HG03558 (cell line): ENCODE results near the gene ACTN2.

ENCODE experiments used
- ATAC-seq: cut with Tn5 transposase; IDR thresholded peaks from one replicate; pipeline ENCODE4 v1.9.1; 2021; ENCODE audit warnings: moderate number of reproducible peaks; ENCODE audit not compliant: unreplicated experiment; ENCODE audit errors: extremely low read depth

The ACTN2 gene

DNA sequence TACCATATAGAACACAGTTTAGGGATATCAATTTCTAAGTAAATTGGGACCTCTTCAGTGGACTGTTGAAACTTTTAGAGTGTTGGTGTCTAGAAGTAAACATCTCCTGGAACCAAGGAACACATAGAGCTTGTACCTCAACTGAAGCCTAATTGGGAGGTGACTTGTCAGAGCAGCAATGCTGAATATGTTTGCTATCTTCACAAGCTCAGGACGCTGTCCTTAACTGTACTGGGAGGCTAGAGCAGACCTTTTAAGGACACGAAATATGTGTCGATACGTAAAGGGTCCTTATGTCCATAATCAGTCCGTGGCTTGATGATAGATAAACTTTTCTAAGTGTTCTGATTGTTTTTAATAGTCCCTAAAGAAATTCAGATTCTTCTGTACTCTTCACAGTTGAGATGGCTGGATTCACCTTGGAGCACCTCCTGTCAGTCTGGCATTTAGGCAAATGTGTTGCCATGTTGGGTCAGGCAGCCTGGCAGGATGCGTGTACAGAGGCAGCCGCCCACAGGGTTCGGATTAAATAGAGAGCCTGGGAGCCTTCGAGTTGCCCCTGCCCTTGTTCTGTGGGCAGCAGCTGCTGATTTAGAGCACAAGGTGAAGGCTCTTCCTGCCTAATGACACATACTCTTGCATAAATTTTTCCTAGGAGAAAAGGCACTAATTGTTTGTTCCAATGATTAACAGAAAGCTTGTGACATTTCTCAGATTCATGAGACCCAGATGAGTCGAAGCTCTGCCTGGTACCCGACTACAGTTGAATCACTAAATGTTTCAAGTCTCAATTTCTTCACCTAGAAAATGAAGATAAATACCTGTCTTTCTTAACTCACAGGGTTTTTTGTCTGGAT lies 3.6 kb downstream of the ACTN2 start:
- no peak for ATAC-seq

DNA sequence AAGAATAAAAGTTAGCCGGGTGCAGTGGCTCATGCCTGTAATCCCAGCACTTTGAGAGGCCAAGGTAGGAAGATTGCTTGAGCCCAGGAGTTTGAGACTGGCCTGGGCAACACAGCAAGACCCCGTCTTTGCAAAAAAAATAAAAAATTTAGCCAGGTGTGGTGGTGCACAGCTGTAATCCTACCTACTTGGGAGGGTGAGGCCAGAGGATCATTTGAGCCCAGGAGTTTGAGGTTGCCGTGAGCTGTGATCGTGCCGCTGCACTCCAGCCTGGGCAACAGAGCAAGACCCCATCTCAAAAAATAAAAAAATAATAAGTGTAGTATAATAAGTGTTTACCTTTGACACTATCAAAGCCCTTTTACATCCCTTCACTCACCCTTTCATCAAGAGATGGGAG lies 5.0 kb downstream of the ACTN2 start:
- no peak for ATAC-seq

DNA sequence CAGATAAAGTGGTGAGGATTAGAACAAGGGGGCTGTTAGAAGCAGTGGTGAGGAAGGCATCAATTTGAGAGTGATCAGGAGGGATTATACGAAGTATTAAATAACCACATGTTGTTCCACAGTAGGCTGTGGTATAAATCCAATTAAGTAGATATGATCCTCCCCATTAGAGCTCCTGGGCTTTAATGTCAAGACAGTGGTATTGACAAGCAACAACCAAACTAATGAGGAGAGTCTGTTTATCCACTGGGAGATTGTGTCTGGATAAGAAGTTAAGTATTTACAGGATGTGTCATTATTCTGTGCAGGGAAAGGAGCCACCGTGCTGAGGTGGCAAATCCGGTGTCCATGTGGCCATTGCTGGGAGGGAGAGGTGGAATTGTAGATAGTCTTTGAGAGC lies 5.8 kb downstream of the ACTN2 start:
- no peak for ATAC-seq

DNA sequence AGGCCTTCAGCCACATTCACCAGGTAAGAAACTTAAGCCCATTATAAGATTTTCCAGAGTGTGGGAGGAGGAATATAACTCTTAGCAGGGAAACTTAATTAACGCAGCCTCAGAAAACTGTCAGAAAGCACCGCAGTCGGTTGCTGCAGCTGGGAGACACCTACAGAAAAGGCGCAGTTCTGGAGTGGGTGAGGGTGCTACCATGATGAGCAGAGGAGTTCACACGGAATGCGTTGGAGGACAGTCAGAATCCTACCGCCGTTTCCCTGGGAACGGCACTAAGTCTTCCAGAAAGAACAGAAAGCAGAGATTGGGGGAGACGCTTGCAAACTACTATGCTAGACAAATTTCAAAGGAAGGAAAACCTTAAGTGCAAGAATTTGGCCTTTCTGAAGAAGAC lies 6.4 kb downstream of the ACTN2 start:
- no peak for ATAC-seq

DNA sequence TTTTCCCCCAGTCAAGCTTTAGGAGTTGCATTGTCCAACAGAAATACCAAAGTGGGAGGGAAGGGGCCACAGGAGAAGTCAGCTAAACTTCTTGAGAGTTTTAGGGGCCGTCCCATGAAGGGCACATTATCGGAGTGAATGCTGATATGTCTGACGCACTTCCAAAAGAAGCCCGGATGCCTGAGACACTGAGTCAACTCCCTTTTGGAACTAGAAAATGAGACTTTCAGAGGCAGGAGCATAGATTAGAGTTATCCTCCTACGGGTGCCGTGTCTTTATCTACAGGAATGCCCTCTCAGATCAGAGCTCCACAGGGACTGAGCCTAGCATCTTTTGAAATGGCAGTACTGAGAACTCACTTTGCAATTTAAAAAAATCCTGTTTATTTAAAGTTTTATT lies 13.1 kb downstream of the ACTN2 start:
- ATAC-seq, result no peak

DNA sequence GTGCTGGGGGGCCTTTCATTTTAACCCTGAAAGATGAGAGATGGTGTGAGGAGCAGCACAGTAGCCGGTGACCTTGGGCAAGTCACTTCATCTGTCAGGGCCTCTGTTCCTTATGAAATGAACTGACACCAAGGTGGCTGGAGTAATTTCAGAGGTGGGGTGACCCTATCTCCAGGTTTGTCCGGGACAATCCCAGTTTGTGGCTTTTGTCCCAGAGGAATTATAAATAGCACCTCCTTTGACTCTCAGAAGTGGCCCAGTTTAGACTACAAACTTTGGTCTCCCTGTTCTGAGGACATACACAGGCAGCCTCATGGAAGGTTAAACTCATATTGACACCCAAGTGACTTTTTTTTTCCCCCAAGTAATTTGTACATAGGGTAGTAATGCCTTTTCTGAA lies 14.6 kb downstream of the ACTN2 start:
- ATAC-seq, result no peak

DNA sequence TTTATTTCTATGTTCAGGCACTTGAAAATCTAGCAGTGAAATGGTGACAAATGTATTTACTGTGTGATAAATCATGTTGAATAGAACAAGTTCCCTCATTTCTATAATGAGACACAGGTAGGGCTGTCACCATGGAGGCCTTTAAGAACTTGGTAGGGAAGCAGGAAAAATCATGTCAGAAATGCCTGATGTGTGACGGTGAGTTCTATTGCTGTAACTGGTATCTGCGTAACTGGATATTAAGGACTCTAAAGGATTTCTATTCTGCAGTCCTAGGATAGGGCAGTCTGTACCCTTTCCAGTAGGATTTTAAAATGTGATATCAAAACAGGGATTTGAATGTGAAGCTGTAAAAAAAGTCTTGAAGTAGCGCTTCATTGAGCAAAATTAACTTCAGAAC lies 15.5 kb downstream of the ACTN2 start:
- ATAC-seq, result no peak

DNA sequence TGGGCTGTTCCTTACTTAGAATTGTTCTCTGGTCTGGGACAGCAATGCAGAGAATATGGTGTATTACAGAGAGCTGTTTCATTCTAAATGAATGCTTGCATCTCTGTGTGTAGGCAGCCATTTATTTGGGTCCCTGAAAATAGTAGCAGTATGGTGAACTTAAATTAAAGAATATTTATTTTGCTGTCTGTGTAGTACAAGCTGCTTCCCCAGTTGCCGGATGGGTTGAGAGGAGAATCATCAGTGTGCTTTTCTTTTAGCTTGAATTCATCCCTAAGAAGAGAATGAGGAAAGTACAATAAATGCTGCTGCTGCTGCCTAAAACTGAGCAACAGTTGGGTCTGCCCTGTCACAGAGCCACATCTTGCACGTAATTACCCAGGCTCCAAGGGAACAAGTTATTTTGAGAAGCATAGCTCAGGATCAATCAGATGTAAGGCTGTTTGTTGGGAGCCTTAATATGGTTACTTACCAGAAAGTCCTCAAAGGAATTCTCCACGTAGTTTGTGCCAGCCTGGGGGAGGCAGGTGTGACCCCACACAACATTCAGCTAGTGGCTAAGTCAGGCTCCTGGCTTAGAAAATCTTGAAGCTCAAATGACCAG lies 16.6 kb downstream of the ACTN2 start:
- no peak for ATAC-seq

DNA sequence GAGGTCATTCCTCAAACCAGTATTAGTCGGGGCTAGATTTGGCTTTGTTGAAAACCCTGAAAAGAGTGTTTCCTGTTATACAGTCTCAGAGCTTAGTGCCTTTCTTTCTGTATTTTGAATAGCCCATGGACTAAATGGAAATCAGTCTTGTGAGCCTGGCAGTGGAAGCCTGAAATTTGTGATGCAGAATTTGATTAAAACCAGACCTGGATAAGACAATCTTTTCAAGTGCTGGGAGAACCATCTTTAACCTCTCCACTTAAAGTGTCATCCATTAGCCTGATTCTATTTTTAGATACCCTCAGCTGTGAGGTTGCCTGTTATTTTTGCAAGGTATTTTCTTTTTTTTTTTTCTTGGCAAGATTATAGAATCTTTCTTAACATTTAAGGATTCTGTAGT lies 19.5 kb downstream of the ACTN2 start:
- ATAC-seq, result no peak

DNA sequence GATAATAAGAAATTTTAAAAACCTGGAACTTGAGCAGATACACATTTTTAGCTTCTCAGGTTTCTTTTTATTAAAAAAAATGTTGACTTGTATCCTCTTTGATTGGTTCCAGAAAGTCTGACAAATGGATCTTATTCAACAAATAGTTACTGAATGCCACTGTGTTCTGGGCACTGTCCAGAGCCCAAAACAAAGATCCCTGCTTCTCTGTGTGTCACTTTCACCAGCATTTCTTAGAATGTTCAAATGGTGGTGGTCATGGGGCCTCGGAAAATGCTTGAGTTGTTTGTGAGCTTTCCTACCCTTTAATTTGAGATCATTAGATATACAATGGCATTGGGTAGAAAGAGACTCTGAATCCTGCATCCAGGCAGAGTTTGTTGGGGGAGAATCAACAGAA lies 19.9 kb downstream of the ACTN2 start:
- ATAC-seq, result no peak

DNA sequence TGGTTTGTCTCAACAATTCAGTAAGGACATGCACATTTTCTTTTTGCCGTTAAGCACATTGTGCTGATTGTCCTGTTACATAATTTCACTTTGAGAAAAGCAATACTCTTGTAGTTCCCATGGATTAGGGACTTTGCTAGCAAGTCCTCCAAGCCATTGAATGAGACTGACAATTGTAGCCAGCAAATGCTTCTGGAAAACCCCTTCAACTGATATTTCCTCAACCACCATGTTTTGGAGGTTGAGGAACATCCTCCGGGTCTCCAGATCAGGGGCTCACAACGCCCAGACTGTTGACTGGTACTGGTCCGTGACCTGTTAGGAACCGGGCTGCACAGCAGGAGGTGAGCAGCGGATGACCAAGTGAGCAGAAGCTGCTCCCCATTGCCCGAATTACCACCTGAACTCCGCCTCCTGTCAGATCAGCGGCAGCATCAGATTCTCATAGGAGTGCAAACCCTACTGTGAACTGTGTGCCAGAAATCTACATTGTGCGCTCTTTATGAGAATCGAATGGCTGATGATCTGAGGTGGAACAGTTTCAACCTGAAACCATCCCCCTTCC lies 24.1 kb downstream of the ACTN2 start:
- no peak for ATAC-seq

DNA sequence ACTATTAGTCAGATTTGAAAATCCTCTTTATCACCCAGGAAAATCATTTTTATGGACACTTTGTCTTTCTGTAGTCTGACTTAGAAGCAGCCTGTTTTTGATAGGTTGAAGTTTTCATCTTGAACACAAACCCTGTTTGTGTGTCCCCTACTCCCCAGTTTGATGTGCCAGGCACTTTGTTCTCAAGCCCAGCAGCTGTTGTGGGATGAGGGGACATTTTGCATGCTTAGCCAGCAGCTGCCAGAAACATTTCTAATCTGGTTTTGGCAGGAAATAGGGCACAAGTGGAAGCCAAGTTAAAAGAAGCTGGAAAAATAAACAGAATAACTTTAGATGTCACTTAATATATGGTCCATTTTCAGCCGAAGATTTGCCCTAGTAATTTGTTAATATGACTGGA lies 29.9 kb downstream of the ACTN2 start:
- no peak for ATAC-seq

DNA sequence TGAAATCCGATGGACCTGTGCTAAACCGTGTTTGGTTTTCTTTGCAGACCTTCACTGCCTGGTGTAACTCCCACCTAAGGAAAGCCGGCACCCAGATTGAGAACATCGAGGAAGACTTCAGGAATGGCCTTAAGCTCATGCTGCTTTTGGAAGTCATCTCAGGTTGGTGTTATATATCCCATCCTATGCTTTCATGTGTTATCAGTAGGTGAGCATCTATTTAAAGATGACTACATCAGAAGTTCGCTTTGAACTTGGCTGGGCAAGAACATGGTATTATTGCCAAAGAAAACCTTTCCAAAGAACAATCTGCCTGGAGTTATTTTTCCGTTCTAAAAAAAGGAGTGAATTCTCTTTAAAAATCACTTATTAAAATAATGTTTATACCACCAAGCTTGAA lies 31.5 kb downstream of the ACTN2 start:
- ATAC-seq, result no peak

DNA sequence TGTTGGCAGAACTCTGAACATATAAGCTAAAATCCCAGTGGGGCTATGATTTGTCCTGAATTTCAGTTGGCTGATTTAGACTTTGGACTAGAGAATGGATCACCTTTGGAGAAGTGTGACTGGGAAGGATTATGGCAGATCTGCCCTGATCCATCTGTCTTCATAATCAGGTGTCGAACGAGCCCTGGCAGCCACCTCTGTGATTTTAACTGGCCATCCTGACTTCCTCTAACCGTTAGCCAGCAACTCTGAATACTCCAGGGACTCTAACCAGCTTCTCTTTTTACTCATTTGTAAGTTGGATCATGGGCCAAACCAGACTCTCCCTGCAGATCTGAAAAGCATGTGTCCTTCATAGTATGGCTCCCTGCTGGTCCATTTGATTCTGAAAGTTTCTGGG lies 32.0 kb downstream of the ACTN2 start:
- ATAC-seq, result no peak

DNA sequence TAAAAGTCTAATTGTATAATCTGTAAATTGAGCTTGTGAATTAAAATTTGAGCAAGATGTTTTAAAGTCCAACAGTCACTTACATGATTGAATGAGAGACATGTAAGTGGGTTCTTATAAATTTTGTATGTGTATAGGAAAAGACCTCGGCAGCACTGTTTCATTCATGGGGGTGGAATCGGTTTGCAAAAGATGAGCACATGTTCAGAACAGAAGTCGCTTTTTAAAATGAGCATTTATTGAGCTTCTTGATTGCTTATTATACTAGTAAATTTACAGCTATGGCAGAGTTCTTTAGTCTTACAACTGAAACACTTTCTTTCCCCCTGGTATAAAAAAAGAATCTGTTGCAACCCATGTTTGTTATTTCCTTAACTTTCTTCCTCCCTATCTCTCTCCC lies 33.9 kb downstream of the ACTN2 start:
- no peak for ATAC-seq

DNA sequence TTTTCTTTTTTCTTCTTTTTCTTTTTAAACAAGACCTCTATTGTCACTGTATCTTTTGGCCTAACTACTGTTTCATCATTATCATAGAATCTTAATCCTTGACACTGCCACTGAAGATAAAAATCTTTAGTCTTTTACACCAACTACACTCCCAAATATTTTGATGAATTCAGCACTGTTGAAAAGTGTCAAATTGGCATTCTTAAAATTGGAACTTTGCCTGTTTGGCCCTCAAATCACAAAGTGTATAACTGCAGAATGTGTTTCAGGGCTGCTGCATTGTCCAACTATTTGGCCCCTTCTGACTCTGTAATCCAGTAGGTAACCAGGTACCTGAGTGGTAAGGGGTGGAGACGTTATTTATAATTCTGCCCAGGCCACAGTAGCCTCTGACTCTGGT lies 34.3 kb downstream of the ACTN2 start:
- ATAC-seq, result no peak

DNA sequence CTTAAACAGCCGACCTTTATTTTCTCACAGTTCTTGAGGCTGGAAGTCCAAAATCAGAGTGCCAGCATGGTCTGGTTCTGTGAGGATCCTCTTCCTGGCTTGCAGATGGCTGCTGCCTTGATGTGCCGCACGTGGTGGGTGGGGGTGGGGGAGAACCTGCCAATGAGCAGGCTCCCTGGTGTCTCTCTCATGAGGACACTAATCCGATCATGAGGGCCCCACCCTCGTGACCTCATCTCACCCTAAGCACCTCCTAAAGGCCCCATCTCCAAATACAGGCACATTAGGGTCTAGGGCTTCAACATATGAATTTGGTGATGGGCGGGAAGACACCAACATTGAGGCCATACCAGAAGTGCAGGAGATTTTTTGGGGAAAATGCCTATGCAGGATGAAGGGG lies 37.8 kb downstream of the ACTN2 start:
- no peak for ATAC-seq

DNA sequence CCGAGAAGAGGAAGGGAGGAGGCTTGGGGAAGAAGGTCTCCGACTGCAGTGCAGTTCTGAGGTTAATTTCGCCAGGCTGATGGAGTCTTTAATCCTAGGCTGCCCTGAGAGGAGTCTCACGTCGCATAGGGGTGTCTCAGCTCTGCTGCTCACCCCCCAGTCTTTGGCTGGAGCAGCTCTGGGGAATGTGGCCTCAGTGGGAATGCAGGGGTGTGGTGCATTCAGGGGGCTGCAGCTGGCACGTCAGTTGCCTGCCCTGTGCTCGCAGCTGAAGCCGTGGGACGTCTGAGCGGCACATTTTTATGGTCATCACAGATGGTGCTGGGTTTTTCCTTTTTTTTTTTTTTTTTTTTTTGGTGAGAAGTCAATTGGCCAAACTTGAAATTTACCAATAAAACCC lies 38.2 kb downstream of the ACTN2 start:
- no peak for ATAC-seq

DNA sequence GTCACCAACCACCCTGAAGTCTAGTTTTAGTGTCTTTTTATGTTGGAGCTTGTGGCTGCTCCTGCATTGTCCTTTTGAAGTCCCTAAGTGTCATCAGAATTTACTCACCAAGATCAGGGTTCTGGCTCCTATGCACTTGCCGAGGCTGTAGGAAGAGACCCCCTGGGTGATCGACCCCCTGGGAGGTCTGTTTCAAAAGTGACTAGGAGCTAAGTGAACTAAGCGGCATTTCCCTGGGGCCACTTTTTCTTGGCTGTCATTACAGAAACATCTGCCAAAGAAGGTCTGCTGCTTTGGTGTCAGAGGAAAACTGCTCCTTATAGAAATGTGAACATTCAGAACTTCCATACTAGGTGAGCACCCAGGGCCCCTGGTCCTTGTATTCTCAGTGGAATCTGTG lies 39.4 kb downstream of the ACTN2 start:
- no peak for ATAC-seq

DNA sequence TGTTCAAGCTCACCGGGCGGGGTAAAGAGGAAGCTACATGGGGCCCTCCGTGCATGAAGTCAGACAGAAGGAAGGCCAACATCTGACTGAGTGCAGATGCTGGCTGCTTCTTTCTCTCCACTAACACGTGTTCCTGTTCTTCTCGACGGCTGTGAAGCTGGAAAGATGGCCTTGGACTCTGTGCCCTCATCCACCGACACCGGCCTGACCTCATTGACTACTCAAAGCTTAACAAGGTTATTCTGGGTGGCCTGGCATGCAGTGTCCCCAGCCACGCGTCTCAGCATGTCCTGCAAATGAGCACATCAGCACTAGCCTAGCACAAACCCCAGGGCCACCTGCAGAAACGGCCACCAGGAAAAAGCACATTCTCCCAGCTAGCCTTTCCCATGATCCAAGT lies 41.2 kb downstream of the ACTN2 start:
- no peak for ATAC-seq

DNA sequence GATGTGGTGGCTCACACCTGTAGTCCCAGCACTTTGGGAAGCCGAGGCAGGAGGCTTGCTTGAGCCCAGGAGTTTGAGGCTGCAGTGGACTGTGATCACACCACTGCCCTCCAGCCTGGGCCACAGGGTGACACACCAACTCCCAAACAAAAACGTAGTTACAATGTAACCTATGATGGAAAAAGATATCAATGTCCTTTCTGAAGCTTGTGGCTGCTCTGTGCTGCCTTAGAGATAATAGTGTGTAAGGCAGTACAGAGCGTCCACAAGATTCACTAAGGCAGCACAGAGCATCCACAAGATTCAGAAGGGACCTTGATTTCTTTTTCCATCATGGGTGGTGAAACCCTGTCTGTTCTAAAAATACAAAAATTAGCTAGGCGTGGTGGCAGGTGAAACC lies 42.5 kb downstream of the ACTN2 start:
- no peak for ATAC-seq

DNA sequence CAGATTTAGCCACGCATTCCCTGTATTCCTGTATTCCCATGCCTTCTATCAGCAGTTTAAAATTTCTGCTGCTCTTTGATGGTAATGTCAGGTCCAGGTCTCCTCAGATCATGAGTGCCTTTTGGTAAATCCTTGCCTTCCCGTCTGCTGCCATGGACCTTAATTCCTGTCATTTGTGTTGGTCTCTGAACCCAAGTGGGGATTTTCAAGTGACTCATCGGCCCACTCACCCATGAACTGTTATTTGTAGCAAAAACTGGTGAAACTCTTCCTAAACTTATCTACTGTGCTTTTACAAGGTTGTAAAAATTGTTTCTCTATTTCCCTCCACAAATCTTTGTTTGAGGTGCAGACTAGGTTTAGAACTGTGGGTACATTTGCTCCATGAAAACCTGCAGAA lies 47.4 kb downstream of the ACTN2 start:
- no peak for ATAC-seq
